Left lung (tissue), 14 donors: ENCODE results near the gene PORCN. TPM values are rescaled to one million over a fixed set of nuclear protein-coding genes. Genes with fewer than 3 reads are reported as not detected.

ENCODE experiments used
- ATAC-seq: fragments of 200-7000 bp; cut with Tn5 transposase; one replicate; pipeline ENCODE4 v1.9.1; 2020; ENCODE audit warnings: moderate library complexity
- DNase-seq, 4 donors: peaks; one replicate each; pipeline ENCODE4 v3.0.0-alpha.2; 2013 to 2020
- H3K27ac ChIP-seq, 2 donors: fragments of 200-600 bp; sonication (generic) in 1 of 2; one replicate each; pipeline versions ENCODE4 v1.5.0 to v1.8.0; 2020 to 2021
- H3K27me3 ChIP-seq, 2 donors: fragments of 200-600 bp; sonication (generic) in 1 of 2; one replicate each; pipeline versions ENCODE4 v1.5.0 to v1.8.0; 2020 to 2021
- H3K36me3 ChIP-seq, 2 donors: fragments of 200-600 bp; sonication (generic) in 1 of 2; one replicate each; pipeline versions ENCODE4 v1.5.0 to v1.8.0; 2020 to 2021
- H3K4me1 ChIP-seq, 2 donors: fragments of 200-600 bp; one replicate each; pipeline ENCODE4 v1.8.0; 2021
- H3K4me3 ChIP-seq, 2 donors: fragments of 200-600 bp; sonication (generic) in 1 of 2; one replicate each; pipeline versions ENCODE4 v1.5.0 to v1.8.0; 2020 to 2021; ENCODE audit warnings: mild to moderate bottlenecking in 1 of 2
- H3K9me3 ChIP-seq, 2 donors: fragments of 200-600 bp; sonication (generic) in 1 of 2; one replicate each; pipeline versions ENCODE4 v1.5.0 to v1.8.0; 2020 to 2021
- CTCF ChIP-seq, 2 donors: fragments of 200-600 bp; sonication (generic) in 1 of 2; IDR thresholded peaks; one replicate each; pipeline versions ENCODE4 v1.5.0 to v1.8.0; 2021; ENCODE audit warnings: antibody characterized with exemption in 2 of 2
- intact Hi-C, 2 donors: fragments of 100-400 bp; cut with DNase I; formaldehyde crosslinking; loops; one replicate each; pipeline versions ENCODE4 v1.11.2 to v1.14.2; 2022
- long read RNA-seq, 12 donors: library from polyadenylated mRNA in 2 of 12; unstranded in 2 of 12; transcript quantifications; one replicate each; pipeline ENCODE4 v2.0.0 and lab custom pipeline, GENCODE V29; 2019 to 2026
- polyA plus RNA-seq, 6 donors: library from polyadenylated mRNA; unstranded; fragments of 120-200 nt; gene quantifications; one replicate each; pipeline ENCODE4 v1.2.1, GENCODE V29; 2013; ENCODE audit not compliant: insufficient read length in 6 of 6
- total RNA-seq, 2 donors: library from RNA; stranded (reverse); fragmentation: NEBNext Ultra II Directional; extraction: Animal tissue kit (Norgen Biotek cat#: 25700); gene quantifications; one replicate each; pipeline ENCODE4 v1.2.1, GENCODE V29; 2021
- donor health status: DM: no; HTN: yes; CAD: no.
- donor health status: DM: no; HTN: no; CAD: no.

The PORCN gene
- 10 to 100 TPM in 1 of 2 donors, 1 to 10 TPM in 1; 8.4 to 12.2 TPM for total RNA-seq
- 1 to 10 TPM; 6.7 to 9.9 (median 8.5) TPM for polyA plus RNA-seq
- long read RNA-seq, donor 1, partial matches to known transcripts, result 8 of 9 reads
- long read RNA-seq, donor 1, other reads (novel, unspliced or antisense), result 0 of 9 reads
- long read RNA-seq, donor 2, partial matches to known transcripts, result 7 of 8 reads
- long read RNA-seq, donor 2, other reads (novel, unspliced or antisense), result 0 of 8 reads
- long read RNA-seq, donor 3, partial matches to known transcripts, result 0 of 1 reads
- long read RNA-seq, donor 3, other reads (novel, unspliced or antisense), result 0 of 1 reads
- long read RNA-seq, donor 4, partial matches to known transcripts, result 0 of 3 reads
- long read RNA-seq, donor 4, other reads (novel, unspliced or antisense), result 2 of 3 reads
- long read RNA-seq, donor 5, partial matches to known transcripts, result 0 of 2 reads
- long read RNA-seq, donor 5, other reads (novel, unspliced or antisense), result 0 of 2 reads
- long read RNA-seq, donor 6, result 0 reads
- long read RNA-seq, donor 7, partial matches to known transcripts, result 0 of 1 reads
- long read RNA-seq, donor 7, other reads (novel, unspliced or antisense), result 0 of 1 reads
- long read RNA-seq, donor 8, partial matches to known transcripts, result 0 of 1 reads
- long read RNA-seq, donor 8, other reads (novel, unspliced or antisense), result 0 of 1 reads
- long read RNA-seq, donor 9, result 0 reads
- long read RNA-seq, donor 10, transcript PORCN-204 (13 exons, 1,672 nt), result major isoform, 6 of 13 reads
- long read RNA-seq, donor 10, partial matches to known transcripts, result 1 of 13 reads
- long read RNA-seq, donor 10, other reads (novel, unspliced or antisense), result 5 of 13 reads
- long read RNA-seq, donor 11, partial matches to known transcripts, result 33 of 34 reads
- long read RNA-seq, donor 11, other reads (novel, unspliced or antisense), result 0 of 34 reads
- long read RNA-seq, donor 12, partial matches to known transcripts, result 5 of 8 reads
- long read RNA-seq, donor 12, other reads (novel, unspliced or antisense), result 0 of 8 reads

- TF ChIP-seq CTCF (IDR thresholded peaks at IDR 0.05), result no peak
- peaks cover 0 to 7% of the 10 kb centered on the region in 2 donors for H3K4me1 ChIP-seq
- no peaks in the 10 kb centered on the region for H3K27me3 ChIP-seq
- no peaks in the 10 kb centered on the region for H3K9me3 ChIP-seq
- DNase-seq (peak; percentile 40 to 95 (median 80)), ATAC-seq (peak; percentile 98)
- peak within 1 kb of the TSS; percentile 24 to 66 for H3K27ac ChIP-seq
- no peaks in the 10 kb centered on the region for H3K36me3 ChIP-seq
- peak within 1 kb of the TSS; percentile 44 to 55 for H3K4me3 ChIP-seq
- intact Hi-C loops, result no loop called here
Measured at GRCh38 chrX:48508400-48509244, at the start of gene PORCN. Gene PORCN, plus strand, starts transcription at chrX:48508992. Its CDS starts 829 bp downstream, at chrX:48509821.

GRCh38 chrX:48459483-48459882 lies 49.3 kb upstream of the PORCN start:
- Histone ChIP-seq H3K27ac (no peak overlapping the region), H3K27me3 (no peaks in the 10 kb centered on the region), H3K9me3 (no peaks in the 10 kb centered on the region), H3K4me3 (no peak overlapping the region), H3K36me3 (no peaks in the 10 kb centered on the region), H3K4me1 (no peaks in the 10 kb centered on the region)
- DNase-seq (no peak), ATAC-seq (no peak)
- TF ChIP-seq CTCF (IDR thresholded peaks at IDR 0.05), result no peak
- intact Hi-C loops, result no loop called here

- no peaks in the 10 kb centered on the region for H3K27me3 ChIP-seq
- no peaks in the 10 kb centered on the region for H3K4me1 ChIP-seq
- intact Hi-C loops, result no loop called here
- no peak for ATAC-seq
- no peak for TF ChIP-seq CTCF (IDR thresholded peaks at IDR 0.05)
- H3K27ac ChIP-seq, result no peak overlapping the region
- H3K9me3 ChIP-seq, result no peaks in the 10 kb centered on the region
- no peak overlapping the region for H3K4me3 ChIP-seq
- H3K36me3 ChIP-seq, result no peaks in the 10 kb centered on the region
- DNase-seq, result no peak
Measured at GRCh38 chrX:48460031-48460430, 48.8 kb upstream of the PORCN start.

GRCh38 chrX:48460606-48461005 lies 48.2 kb upstream of the PORCN start:
- H3K9me3 ChIP-seq, result no peaks in the 10 kb centered on the region
- DNase-seq, result no peak
- TF ChIP-seq CTCF (IDR thresholded peaks at IDR 0.05), result no peak
- H3K27ac ChIP-seq, result no peak overlapping the region
- H3K4me1 ChIP-seq, result no peaks in the 10 kb centered on the region
- no peak for ATAC-seq
- H3K4me3 ChIP-seq, result no peak overlapping the region
- intact Hi-C loops, result no loop called here
- no peaks in the 10 kb centered on the region for H3K27me3 ChIP-seq
- no peaks in the 10 kb centered on the region for H3K36me3 ChIP-seq
